ENCODE data around the gene SUCO. TPM values are rescaled to one million over a fixed set of nuclear protein-coding genes. Genes with fewer than 3 reads are reported as not detected.

Gene SUCO
- polyA plus RNA-seq, 1 of the 3 experiments (the other 2 are of a cell fraction): 5.4 TPM

- Histone ChIP-seq H3K79me2 (ENCODE audit: insufficient read depth) (peaks cover 27% of the 10 kb centered on the region), H3K9me3 (no peaks in the 10 kb centered on the region), H3K9ac (peak overlapping the region; percentile 0; the same call in 1 of the 2 replicates), H3K4me3 (ENCODE audit: low read depth in 2 of 2, low read length in 1 of 2) (no peak overlapping the region; a peak in 2 of 4 replicates), H3K4me1 (ENCODE audit: control insufficient read depth in 1 of 2, insufficient read depth in 2 of 2, low read depth in 1 of 2, low read length in 1 of 2) (peaks cover 0 to 39% of the 10 kb centered on the region in 2 experiments; a peak in 2 of 4 replicates), H3F3A (replicated peaks; ENCODE audit: insufficient read depth) (peaks cover 55% of the 10 kb centered on the region), H3K9me2 (no peaks in the 10 kb centered on the region), H3K4me2 (peak overlapping the region; percentile 38; the same call in 1 of the 2 replicates), H4K20me1 (ENCODE audit: insufficient read depth) (no peaks in the 10 kb centered on the region), H3K27ac (ENCODE audit: low read depth in 2 of 2, low read length in 1 of 2) (peak overlapping the region; percentile 75 to 81), H3K27me3 (ENCODE audit: insufficient read depth) (no peaks in the 10 kb centered on the region), H3K36me3 (replicated peaks in 1 of 2; ENCODE audit: control insufficient read depth in 1 of 2, insufficient read depth in 2 of 2, low read length in 1 of 2) (peaks cover 32 to 47% of the 10 kb centered on the region in 2 experiments), H2AFZ (ENCODE audit: low read depth) (no peak overlapping the region; the same call in 1 of the 2 replicates)
- 54% methylated on average over 7 of the region's 7 CpGs for WGBS (ENCODE audit: low lambda C conversion rate)
- DNase-seq: no peak
- POLR2A ChIA-PET: no interaction called here
- CTCF ChIA-PET: interaction anchor here (0.8 kb wide), 1 partner anchor 131 kb away, joined by 3 read pairs; no protein-coding TSS in a partner anchor
- no peak for TF ChIP-seq RCOR1 (IDR thresholded peaks at IDR 0.05; ENCODE audit: low read length)
- no peak for TF ChIP-seq NRF1 (IDR thresholded peaks at IDR 0.05; ENCODE audit: low read depth, low read length)
- TF ChIP-seq TAF1 (IDR thresholded peaks at IDR 0.05; ENCODE audit: borderline replicate concordance, low read depth, low read length): no peak
- TF ChIP-seq NFIC (IDR thresholded peaks at IDR 0.05; ENCODE audit: borderline replicate concordance): peak; percentile 49; the same call in 1 of the 2 replicates
- TF ChIP-seq EP300 (IDR thresholded peaks at IDR 0.05; ENCODE audit: borderline replicate concordance in 1 of 2, low read depth in 1 of 2, low read length in 1 of 2): peak in 1 of 2 experiments; percentile 71; a peak in 1 of 4 replicates
- peak; percentile 69 for TF ChIP-seq TCF12 (IDR thresholded peaks at IDR 0.05)
- no peak for TF ChIP-seq ZBTB33 (IDR thresholded peaks at IDR 0.05; ENCODE audit: borderline replicate concordance, low read depth)
- TF ChIP-seq RFX5 (IDR thresholded peaks at IDR 0.05; ENCODE audit: low read length): no peak
- no peak for TF ChIP-seq FOXM1 (IDR thresholded peaks at IDR 0.05; ENCODE audit: low read depth)
- no peak for TF ChIP-seq SMC3 (IDR thresholded peaks at IDR 0.05; ENCODE audit: low read depth, low read length)
- TF ChIP-seq YY1 (IDR thresholded peaks at IDR 0.05; ENCODE audit: low read depth): no peak
- no peak for TF ChIP-seq ELF1 (IDR thresholded peaks at IDR 0.05)
- no peak for TF ChIP-seq GATA2 (CRISPR knock-in tag; IDR thresholded peaks at IDR 0.05)
- no peak for TF ChIP-seq RAD21 (IDR thresholded peaks at IDR 0.05; ENCODE audit: low read length)
- peak; percentile 95; the same call in 1 of the 2 replicates for TF ChIP-seq FOSL2 (IDR thresholded peaks at IDR 0.05; ENCODE audit: borderline replicate concordance, low read depth)
- no peak for TF ChIP-seq SIN3A (IDR thresholded peaks at IDR 0.05; ENCODE audit: borderline replicate concordance, low read depth, low read length)
- TF ChIP-seq POLR2AphosphoS5 (IDR thresholded peaks at IDR 0.05; ENCODE audit: low read depth, low read length): peak; percentile 55; the same call in 1 of the 2 replicates
- no peak for TF ChIP-seq EZH2phosphoT487 (IDR thresholded peaks at IDR 0.05; ENCODE audit: borderline replicate concordance, low read depth)
- TF ChIP-seq USF1 (IDR thresholded peaks at IDR 0.05; ENCODE audit: borderline replicate concordance, low read depth): no peak
- no peak for TF ChIP-seq IRF3 (IDR thresholded peaks at IDR 0.05; ENCODE audit: low read depth, low read length)
- TF ChIP-seq MXI1 (IDR thresholded peaks at IDR 0.05; ENCODE audit: low read depth, low read length): no peak
- TF ChIP-seq MAX (IDR thresholded peaks at IDR 0.05; ENCODE audit: low read depth): 0 out of 2 replicates have a peak, but pooled peaks have one; percentile 15
- TF ChIP-seq, protein P1, sequence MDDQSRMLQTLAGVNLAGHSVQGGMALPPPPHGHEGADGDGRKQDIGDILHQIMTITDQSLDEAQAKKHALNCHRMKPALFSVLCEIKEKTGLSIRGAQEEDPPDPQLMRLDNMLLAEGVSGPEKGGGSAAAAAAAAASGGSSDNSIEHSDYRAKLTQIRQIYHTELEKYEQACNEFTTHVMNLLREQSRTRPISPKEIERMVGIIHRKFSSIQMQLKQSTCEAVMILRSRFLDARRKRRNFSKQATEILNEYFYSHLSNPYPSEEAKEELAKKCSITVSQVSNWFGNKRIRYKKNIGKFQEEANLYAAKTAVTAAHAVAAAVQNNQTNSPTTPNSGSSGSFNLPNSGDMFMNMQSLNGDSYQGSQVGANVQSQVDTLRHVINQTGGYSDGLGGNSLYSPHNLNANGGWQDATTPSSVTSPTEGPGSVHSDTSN (IDR thresholded peaks at IDR 0.05): peak; percentile 45; the same call in 1 of the 2 replicates
- TF ChIP-seq RXRA (IDR thresholded peaks at IDR 0.05; ENCODE audit: borderline replicate concordance, low read depth): peak; percentile 91; the same call in 1 of the 2 replicates
Measured at GRCh38 chr1:172588296-172589291, 55.6 kb downstream of the SUCO start.

All from SK-N-SH (cell line).